GM21515 (cell line): ENCODE results near the gene MPZL3.
"Not testable (repeated sequence)": the region's sequence is repeated elsewhere in the genome, so short reads cannot be mapped to it uniquely, and the experiment has no call there.

Experiments used
- ATAC-seq: cut with Tn5 transposase; IDR thresholded peaks from one replicate; pipeline ENCODE4 v1.9.1; 2021; ENCODE audit not compliant: unreplicated experiment

MPZL3 gene

DNA sequence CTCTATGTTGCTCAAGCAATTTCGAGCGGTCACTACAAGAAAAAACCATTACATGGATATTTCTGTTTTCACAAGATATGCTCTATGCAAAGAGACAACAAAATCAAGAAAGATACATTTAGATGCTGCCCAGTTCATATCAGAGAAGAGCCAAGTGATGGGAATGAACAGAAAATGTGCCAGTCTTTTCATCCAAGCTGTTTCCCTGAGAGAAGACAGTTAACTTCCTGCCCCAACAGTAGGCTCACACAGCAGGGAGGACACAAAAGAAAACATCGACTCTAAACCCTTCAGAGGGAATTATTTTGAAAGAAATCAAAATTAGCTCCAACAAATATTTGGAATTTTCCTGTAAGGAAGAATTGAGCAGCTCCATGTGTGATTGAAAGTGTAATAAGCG is 39.0 kb downstream of the MPZL3 start:
- ATAC-seq = no peak

DNA sequence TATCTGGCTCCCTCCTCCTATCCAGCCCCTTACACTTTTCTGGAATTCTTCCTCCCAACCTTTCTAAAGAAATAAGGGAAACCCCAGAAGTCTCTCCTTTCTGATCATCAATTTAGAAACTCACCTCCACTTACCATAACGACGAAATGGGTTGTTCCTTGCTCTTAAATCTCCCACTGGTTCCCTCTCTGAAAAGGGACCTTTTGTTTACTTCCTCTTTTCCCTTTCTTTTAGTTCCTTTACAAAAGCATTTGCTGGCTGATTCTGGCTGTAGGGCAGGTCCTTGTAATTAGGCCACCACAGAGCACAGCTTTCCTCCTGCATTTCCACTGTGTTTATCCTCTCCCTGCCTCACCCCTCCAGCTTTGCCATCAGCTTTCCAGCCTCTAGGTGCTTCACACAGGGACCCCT is 39.4 kb downstream of the MPZL3 start:
- no peak for ATAC-seq

DNA sequence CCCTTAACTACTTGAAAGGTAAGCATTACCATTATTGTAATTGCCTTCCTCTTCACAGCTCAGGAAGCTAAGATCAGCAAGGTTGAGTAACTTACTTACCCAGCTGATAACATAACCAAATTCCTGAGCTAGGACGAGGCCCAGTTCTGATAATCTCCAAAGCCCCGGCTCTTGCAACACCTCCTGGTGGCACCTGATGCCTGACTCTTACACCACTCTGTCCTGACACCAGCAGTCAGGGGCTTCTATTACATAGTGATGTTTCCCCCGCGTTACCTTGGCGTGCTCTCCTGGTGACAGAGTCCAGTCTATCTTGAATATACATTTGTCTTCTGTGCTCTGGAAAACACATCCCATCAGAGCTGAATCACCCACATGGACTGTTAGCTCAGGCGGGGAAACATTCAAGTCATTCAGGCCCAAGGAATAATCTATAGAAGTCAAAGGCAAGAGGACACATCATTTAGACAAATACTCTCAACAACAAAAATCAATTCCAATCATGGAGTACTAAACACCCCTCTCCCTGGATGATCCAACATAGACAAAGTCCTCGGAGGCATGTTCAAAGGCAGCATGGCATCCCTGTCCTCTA is 39.9 kb downstream of the MPZL3 start:
- ATAC-seq = no peak

DNA sequence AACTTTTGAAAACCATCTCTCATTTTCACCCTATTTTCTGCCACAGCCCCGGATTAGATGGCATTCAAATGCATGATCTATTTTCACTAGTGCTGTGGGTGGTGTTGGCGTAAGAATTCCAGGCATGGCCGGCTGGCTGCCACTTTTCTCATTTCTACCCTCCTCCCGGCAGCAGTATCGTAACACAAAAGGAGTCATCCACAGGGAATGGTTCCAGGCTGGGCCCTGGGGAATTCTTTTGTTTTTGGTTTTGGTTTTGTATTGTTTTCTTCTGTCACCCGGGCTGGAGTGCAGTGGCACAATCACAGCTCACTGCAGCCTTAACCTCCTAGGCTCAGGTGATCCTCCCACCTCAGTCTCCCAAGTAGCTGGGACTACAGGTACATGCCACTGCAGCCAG is 41.2 kb downstream of the MPZL3 start:
- no peak for ATAC-seq

DNA sequence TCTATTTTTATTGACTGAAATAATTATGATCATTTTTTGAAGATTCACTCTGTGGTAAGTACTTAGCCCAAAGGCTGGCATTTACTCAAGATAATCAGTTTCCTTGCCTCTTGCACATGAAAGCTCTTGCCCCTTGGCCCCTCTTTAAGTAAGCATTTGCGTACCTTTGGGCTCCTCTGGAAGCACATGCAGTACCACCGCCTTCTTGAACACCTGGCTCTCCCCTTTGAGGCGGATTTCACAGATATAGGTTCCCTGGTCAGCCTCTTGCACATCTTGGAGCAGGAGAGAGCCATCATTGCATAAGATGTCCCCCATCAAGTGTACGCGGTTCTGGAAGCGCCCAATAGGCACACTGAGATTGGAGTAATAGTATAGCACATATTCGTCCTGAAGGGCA is 41.8 kb downstream of the MPZL3 start:
- ATAC-seq = no peak

DNA sequence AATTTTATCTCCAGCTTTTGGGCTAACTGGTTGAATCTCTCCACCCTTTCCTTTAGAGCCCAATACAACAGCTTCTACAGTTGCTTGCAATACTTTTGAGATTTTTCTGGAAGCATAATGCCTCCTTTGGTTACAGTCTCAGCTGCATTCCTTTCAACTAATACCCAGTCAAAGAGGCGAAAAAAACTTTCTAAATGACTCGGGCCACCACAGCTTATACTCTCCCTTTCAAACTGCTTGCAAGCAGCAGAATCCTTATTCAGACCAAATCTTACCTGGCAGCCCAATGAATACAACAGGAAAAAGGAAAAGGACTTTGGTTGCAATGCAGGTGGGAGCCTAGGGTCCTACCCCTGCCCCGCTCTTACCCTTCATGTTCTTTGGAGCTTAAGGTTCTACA is 43.1 kb downstream of the MPZL3 start:
- ATAC-seq = no peak

DNA sequence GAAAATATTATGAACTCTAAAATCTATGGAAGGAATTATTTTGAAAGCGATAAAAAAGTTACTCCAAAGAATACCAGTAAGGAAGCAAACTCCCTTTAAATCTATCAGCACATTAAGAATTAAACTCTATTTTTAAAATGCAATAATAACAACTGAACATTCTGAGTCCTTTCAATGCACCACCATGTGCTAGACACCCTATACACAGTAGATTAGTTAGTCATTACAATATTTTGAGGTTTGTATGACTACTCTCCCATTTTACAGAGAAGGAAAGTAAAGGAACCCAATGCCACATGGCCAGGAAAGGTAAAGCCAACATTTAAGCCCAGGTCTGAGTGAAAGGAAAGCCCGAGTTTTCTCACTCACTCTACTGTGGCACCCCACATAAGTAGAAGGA is 45.1 kb downstream of the MPZL3 start:
- ATAC-seq = no peak

DNA sequence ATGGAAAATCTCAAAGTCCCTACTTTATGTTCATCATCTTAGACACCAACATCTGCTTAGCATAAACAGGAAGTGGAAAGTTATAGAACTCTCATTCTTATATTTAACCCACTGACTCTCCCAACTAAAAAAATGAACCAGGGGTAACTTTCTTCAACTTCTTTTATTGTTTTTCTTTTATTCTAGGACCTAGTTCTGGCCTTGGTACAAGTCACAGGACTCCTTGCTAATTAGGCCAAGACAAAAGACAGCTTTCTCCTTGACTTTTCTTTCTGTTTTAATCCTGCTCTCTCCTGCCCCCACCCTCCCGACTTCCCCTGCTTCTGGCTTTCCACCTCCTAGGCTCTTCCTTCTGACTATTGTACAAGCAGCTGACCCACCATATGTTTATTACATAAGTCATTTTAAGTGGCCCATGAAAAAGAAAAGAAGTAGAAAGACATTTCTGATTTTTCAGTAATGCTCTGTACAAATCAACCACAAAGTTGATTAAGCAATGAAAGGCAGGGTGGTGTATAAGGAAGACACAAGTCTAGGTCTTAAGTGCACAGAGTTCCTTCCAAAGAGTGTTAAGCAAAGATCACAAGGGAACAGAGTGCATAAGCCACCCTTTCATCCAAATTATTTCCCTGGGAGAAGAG is 45.7 kb downstream of the MPZL3 start:
- ATAC-seq = no peak

DNA sequence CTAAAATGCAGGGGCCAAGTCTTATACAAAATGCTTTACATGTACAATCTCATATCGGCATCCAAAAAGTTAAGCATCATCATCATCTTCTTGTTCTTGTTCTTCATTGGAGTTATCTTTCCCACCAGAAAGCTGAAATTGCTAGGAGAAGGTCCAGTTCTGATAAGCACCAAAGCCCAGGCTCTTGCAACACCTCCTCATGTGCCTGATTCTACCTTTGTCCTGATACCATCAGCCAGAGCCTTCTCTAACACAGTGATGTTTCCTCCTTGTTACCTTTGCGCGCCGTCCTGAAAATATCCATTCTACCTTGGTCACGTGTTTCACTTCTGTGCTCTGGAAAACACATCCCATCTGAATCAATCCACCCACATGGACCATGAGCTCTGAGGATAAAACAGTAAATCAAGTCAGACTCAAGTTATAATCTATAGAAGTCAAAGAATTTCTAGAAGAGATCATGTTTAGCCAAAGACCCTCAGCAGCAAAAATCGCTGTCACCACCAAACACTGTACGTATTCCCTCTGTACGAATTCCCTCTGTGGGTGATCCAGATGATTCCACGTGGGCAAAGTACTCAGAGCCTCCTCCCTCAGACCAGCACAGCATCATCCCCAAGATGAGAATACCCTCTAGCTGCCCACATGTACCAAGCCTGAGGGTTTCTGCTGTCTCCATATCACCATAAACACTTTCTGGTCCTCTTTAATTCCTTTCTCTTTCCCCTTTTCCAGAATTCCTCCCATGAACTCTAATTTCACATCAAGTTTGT is 46.4 kb downstream of the MPZL3 start:
- ATAC-seq = no peak

DNA sequence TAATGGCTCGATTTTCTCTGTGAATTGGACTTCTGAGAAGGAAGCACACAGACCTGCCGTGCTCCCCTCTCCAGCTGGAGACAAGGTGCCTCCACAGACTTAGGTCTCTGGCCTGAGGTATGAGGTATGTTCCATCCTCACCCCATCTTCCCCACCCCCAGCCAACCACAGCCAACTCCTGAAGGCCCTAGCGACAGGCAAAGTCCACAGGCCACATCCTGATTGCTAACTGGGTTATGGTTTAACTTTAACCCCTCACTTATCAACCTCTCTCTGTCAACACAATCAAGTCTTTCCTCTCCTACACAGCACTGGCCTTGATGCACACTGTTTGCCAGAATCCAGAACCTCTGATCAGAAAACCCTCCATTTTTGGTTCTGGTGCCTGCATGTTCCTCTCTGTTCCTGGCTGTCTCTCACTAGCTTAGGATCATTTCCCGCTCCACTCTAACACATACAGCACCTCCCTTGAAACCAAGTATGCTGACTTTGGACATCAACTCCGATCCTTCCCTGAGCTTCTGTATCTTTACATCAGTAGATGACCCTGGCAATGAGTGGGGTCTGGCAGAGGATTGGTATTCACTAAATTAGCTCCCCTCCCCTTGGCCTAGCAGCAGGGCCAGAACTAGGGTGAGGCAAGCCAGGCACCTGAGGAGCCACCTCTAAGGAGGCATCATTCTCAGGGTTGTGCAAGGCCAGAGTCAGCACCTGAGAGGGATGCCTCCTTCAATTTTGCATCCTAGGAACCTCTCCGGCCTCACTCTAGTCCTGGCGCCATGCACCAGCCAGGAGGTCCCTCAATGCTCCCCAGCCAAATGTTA is 49.4 kb downstream of the MPZL3 start:
- ATAC-seq = no peak

DNA sequence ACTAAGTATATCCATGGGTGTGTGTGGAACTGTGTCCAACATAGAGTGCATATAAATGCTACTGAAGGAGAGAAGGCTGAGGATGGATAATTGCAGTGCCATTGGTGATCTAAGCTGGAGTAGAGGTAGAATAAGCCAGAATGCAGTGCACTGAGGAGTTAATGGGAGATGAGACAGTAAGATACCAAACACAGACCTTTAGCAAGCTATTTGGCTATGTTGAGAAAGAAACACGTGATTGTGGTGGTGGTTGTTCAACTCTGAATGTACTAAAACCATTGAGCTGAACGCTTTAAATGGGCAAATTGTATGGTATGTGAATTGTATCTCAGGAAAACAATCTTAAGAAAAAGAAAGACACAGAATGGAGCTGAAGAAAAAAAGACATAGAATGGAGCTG is 50.2 kb downstream of the MPZL3 start:
- ATAC-seq = no peak

DNA sequence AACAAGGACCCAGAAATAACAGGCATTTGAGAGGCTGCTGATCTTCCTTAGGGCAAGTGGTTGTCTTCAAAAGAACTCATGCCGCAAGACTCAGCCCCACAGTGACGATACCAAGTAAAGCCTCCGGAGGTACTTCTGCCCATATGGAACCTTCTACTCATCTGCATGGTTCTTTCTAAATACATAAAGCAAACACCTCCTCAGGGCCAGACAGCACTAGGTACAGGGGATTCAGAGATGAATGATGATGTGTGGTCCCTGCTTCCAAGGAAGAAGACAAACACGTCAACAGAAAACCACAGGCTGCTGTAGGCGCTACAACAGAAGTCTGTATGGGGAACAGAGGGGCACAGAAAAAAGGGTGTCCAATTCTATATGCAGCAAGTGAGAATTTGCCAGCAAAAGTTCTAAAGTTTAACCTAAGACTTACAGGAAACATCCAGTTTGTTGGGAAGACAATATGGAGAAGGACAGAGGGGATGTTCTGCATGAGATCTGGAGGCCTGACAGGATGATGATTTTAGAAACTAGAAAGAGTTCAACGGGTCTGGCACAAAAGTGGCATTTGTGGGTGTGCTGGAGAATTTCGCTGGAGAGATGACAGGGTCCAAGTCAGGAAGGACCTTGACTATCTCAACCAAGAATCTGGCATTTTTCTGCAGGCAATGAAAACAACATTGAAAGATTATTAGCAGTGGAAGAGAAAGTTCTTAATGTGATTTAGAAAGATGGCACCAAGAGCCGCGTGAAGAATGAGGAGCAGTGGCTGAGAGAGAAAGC is 51.1 kb downstream of the MPZL3 start:
- no peak for ATAC-seq

DNA sequence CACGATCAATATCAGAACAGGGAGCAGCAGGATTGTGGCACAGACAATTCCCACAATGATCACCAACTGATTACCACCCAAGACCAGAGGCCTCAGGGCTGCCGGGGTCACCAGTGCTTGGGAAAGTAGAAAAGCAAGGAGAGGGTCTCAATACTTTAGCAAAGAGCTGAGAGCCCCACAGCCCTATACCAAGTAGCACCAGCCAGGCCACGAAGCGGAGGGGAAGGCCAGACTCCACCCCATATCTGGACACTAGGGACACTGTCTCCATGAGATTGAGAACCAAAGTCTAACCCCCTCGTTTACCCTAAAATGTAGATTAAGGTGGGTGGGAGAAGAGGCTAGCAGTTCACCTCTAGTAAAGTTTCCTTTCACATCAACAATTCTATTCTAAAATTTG is 51.7 kb downstream of the MPZL3 start:
- ATAC-seq = no peak

DNA sequence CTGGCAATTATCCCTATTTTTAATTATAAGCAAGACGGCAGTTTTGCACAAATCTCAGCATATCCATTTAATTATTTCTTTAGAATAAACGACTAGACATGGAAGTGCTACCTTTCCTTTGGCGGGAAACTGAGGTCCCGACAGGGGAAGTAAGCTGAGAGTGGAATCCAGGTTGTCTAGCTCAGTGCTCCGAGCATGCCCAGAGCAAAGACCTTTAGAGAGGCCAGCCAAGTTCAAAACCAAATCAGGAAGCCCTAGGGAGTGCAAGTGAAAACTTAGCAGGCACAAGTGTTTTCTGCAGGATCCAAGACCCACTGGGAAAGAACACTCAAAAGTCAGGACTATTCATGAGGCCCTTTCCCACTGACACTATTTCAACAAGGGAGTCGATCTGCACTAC is 53.0 kb downstream of the MPZL3 start:
- no peak for ATAC-seq

DNA sequence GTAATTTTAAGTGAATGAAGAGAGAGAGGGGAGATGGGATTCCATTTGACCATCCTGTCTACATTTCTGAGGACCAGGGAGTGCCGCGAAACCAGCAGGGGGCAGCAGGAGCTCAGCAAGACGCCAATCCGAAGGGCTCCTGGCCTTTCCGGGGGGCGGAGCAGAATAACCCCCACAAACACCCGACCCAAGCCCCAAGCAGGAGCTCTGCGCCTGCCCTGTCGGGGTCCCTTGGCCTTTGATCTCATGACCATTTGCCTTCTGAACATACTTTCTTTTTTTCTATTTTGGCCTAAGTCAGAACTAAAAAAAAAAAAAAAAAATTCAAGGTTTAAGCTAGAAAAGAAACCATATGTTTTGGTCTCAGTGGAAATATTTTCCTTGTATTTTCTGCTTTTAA is 53.8 kb downstream of the MPZL3 start:
- ATAC-seq = no peak

DNA sequence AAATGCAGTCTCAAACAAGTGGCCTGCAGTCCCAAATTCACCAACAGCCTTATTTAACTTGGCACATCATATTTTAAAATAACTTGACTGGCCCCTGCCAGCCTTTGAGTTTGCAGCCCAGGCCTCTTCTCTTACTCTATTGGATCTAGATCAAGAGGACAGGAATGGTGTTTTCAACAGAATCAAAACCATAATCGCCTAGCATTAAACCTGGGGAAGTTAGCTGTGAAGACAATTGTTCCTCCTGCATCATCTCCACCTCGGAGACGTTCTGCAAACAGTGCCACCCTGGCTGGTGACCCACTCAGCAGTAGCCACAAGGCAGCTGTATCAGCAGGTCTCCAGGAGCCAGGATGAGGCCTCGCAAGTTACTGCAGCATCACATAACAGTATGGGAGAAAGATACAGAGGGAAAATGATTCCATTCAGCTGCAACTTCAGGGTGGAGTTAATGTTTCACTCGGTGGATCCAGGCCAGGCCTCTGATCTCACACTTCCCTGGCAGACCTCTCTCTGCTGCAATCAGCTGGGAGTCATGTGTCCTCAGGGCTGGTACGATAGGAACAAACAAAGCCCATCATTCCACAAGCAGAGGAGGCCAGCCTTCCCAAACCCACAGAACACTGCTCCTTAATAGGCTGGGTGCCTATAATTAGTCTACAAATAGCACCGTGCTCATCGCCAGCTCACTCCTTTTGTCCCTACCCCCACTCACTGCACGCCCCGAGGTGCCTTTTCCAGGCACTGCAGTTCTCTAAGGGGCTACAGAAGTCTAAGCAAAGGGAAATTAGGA is 57.1 kb downstream of the MPZL3 start:
- ATAC-seq = no peak

DNA sequence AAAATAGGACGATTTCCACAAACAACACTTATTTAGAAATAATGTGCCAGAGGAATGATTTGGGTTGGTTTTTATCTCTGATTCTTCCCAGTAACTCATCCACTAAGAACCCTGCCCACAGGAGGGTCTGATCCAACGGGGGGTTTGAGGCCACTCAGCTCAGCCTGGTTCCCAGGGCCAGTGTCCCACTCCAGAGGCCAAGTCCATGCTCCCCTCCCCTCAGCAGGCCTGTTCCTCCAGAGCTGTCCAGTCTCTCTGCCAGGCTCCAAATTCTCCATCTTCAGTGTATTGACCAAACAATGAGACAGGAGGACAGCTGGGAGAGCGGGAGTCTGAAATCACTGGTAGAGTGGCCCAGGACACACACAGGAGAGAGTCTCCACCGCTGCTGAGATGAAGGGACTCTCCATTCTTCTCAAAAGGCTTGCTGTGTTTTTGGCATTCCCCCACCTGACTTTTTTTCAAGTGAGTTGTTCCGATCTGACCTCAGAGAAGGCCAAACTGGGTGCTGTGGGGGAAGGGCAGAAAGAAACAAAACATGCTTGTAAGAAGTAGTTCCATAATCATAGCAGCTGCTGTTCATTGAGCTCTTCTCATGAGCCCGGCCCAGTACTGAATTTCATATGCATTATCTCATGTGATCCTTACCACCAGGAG is 58.1 kb downstream of the MPZL3 start:
- ATAC-seq = no peak

DNA sequence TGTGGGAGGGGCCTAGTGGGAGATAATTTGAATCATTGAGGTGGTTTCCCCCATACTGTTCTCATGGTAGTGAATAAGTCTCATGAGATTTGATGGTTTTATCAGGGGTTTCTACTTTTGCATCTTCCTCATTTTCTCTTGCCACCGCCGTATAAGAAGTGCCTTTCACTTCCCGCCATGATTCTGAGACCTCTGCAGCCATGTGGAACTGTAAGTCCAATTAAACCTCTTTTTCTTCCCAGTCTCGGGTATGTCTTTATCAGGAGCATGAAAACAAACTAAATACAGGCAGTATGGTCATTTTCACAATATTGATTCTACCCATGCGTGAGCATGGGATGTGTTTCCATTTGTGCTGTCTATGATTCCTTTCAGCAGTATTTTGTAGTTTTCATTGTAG is 59.3 kb downstream of the MPZL3 start:
- not testable (repeated sequence) for ATAC-seq

DNA sequence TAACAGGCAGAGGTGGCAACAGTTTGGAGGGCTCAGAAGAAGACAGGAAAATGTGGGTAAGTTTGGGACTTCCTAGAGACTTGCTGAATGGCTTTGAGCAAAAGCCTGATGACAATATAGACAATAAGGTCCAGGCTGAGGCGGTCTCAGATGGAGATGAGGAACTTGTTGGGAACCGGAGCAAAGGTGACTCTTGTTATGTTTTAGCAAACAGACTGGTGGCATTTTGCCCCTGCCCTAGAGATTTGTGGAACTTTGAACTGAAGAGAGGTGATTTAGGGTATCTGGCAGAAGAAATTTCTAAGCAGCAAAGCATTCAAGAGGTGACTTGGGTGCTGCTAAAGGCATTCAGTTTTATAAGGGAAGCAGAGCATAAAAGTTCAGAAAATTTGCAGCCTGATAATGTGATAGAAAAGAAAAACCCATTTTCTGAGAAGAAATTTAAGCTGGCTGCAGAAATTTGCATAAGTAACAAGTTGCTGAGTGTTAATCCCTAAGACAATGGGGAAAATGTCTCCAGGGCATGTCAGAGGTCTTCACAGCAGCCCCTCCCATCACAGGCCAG is 61.1 kb downstream of the MPZL3 start:
- ATAC-seq = not testable (repeated sequence)
